Measurements from ENCODE around the gene SND1.
"Not testable (repeated sequence)": the region's sequence is repeated elsewhere in the genome, so short reads cannot be mapped to it uniquely, and the experiment has no call there.

Gene SND1

DNA sequence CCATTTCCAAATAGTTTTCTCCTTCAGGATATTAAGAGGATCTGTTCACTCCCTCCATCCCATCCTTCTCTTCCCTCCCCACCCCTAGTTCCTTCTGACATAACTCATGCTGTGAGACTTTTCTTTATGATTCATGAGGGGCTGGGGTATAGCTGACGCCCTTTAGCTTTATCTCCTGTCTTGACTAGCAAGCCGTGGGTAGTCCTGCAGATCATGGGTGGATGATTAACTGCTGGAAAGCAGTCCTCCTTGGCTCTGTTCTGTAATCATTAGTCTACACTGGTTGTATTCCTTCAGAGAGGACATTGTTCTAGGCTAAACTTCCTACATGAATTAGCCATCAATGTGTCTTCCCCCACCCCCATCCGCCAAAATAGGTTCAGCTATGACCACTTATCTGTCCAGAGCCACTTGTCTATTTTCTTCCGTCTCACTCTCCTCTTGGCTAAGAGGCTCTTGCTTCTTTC lies 243.9 kb downstream of the SND1 start:
- DNase-seq, result no peak

DNA sequence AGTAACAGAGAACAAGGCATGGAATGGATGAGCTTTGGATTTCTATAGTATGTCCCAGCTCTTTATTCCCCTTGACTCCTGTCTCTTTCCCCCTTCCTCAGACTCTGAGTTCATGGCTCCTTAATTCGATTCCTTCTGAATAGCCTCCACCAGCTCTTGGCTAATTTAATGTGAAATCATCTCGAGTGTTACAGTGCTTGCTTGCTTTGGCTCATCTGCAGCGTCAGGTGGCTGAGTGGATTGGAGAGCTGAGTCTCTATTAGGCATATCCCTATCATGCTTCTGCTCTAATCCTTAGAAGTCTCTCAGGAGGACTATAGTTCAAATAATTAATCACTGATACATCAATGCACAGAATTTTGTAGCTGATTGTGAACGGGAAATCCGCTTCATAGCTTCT lies 244.7 kb downstream of the SND1 start:
- DNase-seq, result no peak

DNA sequence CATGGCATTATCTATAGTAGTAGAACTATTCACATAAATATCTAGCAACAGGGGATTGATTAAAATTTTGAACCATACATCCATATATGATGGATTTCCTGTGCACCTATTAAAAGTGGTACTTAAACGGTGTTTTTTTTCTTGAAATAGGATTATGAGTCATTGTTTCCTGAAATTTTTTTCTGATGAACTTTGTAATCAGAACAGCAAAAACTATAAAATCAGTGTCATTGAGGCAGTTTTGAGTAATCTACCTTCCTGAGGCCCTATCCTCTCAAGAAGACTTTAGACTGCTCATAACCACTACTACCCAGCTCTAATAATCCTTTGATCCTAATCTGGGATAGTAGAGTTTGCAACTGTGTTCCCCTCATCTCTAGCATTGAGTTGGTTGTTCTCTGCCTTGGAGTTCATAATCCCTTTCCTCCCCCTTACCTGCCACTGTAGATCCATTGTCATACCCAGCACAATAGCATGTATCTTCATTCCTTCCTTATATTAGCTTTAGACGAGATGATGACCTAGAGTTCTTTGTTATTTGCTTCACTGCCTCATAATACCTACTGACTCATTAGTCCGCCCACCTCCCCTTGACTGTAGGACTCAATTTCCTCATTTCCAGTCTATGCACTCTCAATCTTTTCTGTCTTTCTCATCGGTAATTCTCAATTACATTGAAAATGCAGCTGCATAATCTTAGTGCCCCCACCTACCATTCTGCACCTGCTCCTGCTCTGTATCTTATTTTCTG lies 245.9 kb downstream of the SND1 start:
- DNase-seq, result no peak

DNA sequence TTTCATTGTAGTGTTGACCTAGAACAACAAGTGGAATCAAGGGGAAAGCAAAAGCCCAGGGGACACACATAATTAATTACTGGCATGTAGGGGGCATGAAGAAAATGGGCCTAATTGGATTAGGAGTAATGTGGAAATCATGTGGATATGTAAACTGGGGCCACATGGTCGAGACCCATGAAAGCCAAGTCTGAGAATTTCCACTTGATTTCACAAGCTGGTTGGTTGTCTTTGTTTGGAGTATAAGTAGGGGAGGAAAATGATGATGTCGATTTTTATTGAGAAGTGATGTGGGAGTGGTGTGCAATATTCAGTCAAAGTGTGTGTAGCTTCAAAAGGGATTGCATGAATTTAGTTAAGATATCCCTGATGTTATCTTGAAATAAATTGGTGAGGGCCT lies 247.4 kb downstream of the SND1 start:
- no peak for DNase-seq

DNA sequence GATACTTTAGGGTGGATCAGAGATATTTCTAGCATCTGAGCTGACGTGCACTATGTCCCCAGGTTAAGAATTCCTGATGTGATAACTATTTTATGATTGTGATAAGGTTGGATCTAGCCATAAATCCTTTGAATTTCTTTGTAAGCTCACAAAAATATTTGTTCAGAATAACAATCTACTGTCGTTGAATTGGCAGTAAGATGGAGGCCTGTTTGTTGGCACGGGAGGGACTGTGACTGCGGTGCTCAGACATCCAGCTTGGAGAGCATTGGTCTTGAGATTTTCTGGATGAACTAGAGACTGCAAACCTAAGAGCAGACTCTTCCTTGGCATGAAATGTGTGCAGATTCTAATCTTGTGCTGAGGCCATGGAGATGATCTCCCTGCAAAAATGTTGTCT lies 248.1 kb downstream of the SND1 start:
- DNase-seq, result no peak

DNA sequence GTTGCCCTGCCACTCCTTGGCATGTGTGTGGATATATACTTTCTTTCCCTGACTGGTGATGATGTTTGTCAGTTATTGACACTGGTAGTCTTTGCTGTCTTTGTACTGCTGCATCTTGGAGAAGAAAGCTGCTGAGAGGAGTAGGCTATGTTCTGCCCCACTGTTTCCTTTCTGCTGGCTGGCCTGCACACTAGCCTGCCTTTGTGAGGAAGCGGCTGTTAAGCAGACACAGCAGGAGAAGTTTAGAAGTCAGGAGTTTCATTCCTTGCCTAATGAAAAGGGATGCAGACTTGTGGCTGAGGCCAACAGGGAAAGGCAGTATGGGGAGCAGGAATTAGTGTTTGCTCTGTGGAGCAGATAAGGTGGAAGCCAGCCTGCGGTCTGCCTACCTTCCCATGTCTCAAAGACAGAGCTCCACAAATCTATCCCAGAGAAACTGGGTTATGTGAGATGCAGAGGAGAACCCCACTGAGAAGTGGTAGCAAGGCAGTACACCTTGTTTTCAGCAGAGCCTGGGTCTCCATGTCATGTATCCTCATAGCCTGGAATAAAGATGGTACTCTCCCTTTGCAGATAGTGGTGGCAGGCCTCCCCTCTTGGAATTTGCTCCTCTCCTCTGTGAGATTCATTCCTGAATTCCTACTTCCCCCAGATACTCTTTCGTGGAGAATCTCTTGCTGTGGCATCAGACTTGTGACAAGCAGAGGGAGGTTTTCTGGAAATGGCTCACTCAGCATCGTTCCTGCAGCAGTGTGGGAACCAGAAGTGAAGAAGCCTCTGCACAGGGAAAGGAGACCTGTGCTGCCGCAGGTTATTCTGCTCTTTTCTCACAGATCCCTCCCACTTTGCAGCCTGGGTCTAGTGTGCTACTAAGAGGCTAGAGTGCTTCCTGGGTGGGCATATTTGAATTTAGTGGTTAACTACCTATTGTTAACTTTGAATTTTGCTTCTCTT lies 249.0 kb downstream of the SND1 start:
- DNase-seq, result no peak

DNA sequence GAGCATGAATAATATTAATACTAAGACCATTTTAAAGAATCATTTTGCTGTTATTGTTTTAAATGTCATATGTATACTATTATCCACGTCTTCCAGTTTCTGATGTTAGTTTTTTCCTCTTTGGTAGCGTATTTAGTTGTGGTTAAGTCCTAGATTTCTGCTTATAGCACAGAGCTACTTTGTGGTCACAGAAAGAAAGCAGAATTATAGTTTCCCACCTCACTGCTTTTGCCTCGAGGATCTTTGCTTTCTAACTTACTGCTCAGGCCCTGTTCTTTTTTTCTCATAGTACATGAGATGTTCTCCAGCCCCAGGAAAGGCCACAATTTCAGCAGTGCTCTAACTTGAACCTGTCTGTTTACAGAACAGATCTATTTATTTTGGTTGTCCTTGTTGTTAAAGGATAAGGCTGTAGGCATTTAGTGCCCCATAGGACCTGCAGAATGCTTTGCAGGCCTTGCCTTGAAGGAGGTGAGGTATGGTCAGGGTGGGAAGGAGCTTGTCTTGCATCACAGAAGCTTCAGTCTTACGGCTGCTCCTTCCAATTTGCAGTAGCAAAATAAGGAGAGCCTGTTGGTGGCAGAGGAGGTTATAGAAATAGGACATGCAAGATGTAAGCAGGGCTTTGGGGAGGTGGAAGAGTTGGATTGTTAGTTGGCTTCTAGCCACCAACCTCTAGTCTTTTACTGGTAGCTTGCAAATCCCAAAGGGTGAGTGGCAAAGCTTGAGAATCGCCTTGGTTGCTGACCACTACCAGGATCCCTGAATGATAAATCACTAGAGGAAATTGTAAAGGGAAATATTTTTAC lies 250.1 kb downstream of the SND1 start:
- no peak for DNase-seq

DNA sequence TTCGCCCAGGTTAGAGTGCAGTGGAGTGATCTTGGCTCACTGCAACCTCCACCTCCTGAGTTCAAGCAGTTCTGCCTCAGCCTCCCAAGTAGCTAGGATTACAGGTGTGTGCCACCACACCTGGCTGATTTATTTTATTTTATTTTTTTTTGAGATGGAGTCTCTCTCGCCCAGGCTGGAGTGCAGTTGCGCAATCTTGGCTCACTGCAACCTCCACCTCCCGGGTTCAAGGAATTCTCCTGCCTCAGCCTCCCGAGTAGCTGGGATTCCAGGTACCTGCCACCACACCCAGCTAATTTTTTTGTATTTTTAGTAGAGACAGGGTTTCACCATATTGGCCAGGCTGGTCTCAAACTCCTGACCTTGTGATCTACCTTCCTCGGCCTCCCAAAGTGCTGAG lies 250.8 kb downstream of the SND1 start:
- not testable (repeated sequence) for DNase-seq

DNA sequence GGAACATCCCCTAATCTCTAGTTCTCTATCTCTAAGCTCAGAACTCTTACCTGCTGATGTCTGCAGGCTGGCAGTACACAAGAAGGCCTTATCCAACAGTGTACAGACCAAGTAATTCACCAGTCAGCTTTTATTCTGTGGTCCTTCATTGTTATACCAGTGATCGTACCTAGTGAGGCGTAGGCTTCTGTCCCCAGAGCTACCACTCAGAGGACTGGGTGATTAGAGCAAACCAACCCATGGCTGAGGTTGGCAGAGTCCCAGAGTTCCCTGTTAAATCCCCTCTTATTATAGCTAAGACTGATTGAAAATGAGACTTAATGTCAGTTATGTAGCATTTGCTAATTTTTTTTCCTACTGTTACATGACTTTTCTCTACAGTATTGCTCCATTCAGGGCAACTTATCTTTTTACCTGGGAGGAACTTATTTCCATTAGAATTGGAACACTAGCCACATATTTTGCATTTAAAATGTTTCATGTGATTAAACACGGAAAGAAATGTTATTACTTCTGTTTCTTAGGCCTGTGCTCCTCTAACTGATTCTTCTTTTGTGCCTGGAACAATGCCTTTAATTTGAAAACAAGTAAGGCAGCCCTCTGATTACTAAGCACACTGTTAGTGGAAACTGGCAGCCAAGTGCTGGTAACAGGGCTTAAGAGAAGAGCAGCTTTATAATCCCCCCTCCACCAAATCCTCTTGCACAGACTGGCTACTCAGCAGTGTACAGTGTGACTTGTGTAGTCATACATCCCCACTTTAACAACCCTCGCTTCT lies 252.1 kb downstream of the SND1 start:
- no peak for DNase-seq

DNA sequence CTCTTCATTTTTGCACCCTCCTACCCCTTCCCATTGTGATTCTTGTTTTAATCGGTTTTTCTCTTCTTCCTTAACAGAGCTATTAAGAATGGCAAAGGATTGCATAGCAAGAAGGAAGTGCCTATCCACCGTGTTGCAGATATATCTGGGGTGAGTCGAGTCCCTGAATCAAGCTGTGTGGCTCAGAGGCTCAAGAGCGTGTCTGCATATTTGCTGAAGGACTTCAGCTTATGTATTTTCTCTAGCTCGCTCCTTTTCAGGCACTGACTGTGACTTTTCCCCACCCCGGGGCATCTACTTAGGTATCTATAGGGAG lies 252.6 kb downstream of the SND1 start:
- DNase-seq, result no peak

DNA sequence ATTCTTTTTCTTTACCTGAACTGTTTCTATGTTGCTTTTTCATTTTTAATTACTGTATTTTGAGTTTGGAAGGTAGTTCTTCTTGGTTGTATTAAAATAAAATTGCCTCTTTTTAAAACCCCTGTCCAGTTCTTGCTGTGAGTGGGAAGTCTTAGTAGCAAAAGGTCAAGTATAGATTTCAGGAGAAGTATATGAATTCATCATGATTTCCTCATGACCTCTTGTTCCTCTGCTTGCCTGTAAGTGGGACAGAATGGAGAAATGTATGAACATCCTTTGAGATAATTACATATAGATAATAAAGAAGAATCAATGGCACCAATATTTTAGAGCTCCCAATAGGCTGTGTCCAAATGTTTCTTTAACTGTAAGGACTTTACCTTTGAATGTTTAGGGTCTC lies 253.0 kb downstream of the SND1 start:
- no peak for DNase-seq

DNA sequence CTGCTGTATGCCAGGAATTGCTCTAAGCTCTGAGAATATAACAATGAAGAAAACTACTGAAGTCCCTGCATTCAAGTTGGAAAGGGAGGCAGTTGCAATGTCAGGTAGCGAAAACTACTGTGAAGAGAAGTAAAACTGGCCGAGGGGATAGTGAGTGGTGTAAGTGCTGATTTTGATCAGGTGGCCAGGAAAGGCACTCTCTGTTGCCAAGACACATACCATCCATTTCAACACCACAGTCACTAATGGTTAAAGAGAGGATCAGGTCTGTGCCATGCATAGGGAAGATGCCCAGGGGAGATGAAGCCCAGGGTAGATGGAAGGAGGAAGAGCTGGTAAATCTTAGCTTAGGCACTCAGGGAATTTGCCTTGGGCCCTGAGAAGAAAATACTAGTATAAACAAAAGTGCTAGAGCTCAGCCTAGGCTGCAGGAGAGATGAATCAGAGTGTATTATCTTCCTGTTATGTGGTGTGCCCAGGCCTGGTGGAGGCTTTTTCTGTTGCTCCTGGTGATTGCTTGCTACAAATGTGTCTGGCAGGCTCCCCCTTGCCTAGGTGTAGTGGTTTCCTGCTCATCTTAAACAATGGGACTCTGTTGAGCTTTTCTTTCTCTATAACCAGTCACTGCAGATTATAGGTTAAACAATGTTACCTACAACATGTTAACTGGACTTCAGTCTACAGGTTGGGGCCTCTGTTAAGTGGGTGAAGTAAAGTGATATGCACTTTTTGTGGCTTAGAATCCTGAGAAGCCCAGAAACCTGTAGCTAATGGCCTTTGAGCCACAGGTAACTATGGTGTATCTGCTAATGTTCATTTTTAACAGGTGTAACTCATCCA lies 253.7 kb downstream of the SND1 start:
- DNase-seq, result no peak

DNA sequence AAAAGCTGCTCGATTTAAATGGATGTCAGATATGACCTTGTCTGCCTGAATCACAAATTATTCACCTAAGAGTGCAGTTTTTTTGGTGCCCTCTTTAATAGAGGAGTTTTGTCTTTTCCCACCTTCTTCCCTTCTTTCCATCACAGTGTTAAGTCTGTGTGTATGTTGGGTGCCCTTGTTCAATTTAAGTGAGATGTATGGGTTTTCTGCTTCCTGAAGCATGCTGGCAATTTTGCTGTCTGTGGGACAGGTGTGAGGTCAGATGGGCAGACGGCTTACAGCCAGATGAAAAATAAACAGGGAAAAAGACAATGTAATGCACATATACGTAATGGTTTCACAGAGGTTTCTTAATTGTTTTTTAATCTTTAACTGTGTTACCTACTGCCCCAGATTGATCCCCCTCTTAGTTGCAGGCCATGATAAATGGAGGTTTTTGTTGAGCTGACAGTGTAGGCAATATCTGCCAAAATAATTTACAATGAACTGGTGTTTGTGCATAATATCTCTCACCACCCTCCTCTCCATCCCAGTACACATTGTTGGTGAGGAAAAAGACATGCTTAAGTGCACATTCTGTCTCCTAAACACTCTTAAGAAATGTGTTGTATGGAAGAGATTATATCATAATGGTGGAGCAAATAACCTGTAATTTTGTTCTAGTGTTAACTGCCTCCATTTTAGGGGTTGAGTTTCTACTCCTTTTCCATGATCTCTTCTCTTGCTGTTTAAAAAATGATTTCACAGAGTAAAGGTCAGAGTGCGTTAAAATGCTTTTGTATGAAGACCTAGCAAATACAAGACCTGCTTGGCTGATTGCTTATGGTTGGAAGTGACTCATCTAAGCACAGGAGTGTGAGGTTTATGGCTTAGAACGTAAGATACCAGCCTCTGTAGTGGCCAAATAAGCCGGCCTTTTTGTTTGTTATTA lies 255.4 kb downstream of the SND1 start:
- DNase-seq, result no peak

DNA sequence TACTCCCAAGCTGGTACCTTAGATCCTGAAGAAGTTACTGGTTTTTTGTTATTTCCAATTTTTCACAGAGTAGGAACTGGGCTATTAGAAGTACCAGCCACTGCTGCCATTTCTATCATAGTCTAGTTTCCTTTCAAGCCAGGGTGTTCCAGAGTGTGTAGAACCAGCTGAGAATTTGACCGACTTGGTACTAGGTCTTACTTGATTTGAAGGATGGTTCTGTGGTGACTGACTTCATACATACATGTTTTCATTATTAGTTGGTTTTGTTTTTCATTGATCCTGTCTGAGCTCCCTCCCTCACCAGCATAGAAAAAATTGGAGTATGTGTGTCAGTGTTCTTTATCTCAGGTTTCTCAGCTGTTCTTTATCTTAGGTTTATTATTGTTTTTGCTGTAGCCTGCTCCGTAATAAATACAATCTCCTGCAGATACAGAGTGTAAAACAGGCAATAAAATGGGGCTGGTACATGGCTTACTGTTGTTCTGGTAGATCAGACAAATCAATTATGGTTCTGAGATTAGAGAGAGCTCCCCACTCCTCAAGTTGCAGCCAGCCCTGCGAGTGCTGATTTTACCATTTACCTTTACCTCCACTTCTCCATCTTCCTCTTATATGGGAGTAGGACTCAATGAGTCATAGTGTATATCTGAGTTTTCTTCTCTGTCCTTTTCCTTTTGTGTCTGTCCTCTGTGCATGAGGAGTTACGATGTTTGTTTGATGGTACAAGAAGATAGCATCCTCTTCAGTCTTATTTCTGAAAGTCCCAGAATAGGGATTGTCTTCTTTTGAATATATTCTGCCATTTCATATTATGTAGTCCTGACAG lies 256.6 kb downstream of the SND1 start:
- no peak for DNase-seq

DNA sequence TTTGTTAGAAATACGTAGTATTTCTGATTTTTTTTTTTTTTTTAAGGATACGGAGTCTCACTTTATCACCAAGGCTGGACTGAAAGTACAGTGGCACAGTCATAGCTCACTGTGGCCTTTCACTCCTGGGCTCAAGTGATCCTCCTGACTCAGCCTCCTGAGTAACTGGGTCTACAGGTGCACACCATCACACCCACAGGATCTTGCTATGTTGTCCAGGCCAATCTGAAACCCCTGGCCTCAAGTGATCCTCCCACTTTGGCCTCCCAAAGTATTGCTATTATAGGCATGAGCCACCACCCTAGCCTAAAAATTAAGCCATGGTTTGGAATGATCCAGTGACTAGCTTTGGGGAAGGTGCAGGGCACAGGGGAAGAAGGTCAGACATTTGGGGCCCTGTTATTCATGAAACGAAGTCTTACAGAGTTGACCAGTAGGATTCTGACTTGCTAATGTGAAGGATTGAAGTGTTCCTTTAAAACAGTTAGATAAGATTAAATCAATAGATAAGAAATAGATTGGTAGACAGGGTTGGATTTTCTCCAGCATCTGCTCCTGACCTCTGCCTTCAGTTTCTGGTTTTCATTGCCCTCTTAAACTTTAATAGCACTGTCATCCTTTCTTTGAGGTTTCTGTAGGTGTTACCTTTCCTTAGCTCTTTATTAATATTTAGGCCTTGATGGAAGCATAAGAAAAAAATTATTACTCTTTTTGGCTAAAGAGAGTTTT lies 257.6 kb downstream of the SND1 start:
- DNase-seq, result no peak

DNA sequence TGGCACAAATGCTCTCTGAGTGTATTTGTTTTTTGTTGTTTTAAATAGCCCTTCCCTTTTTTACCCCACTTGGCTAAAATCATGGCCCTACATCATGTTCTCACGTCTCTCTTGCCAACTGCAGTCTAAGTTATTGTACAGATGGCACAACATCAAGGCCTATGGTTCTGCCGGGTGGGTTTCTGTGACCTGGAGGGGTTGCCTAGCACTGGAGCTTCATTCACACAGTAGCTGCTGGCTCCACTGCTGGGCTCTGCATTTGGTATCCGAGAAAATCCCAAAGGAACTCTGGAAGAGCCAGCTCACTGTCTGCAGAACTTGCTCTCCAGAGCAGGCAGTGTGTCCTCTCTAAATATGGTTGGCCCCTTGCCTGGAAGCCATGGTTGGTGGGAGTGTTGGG lies 258.7 kb downstream of the SND1 start:
- DNase-seq, result no peak

DNA sequence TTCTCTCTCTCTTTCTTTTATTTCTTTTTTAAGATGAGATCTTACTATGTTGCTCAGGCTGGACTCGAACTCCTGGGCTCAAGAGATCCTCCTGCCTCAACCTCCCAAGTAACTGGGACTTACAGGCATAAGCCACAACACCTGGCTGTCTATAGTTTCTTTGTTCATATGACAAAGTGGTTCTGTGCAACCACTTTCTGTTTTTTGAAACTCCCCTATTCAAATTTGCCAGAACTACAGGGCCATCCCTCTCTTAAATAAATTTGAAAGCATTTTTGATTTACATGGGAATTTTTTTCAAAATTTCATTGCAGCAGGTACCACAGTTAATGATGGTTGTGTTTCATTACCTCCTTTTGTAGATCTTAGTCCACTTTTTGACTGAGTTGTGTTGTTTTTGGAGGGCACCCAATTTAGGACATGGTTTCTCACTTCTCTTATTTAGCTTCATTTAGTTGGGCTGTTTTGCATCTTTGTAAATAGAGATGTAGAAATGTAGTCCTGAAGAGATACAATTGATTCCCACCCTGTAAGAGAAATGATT lies 260.0 kb downstream of the SND1 start:
- DNase-seq, result no peak

DNA sequence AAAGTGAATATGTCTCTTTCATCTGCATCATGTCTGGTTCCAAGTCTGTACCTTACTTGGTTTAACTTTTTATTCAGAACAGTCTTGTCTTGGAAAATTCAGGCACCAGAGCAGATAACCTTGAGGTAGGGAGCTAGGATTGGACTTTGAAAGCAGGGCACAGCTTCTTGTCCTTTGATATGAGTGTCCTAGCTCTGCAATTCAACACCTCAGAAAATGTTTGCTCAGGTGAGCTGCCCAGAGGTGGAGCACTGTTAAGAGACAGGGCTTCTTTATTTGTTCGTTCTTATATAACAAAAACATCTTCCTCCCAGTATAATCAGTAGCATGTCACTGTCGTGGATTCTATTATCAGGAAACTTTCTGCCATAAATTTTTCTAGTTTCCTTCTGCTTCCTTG lies 260.9 kb downstream of the SND1 start:
- DNase-seq, result no peak

DNA sequence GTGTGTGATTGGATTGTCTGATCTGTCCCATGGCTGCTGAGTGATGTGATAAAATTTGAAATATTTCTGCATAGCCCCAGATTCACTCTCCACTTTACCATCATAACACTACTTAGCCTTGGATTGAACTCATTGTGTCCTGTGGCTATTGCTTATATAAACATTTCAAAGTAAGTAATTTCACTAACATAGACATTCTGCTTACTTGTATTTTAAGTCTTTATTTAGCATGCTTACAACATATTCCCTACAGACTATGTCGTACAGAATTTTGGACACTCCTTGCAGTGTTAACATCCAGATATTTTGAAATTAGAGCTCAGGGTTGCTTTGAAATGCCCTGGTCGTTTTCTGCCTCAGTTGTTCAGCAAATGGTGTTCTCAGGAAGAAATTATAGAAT lies 261.7 kb downstream of the SND1 start:
- DNase-seq, result no peak

All from CD4-positive, alpha-beta T cell treated with Interleukin-15 for 1 hour (primary cell).